Mesenteric fat pad (tissue), 1 donor: ENCODE measurements around the gene DLGAP1. TPM values are rescaled to one million over a fixed set of nuclear protein-coding genes. Genes with fewer than 3 reads are reported as not detected.

Experiments used
- DNase-seq: peaks from one replicate; pipeline ENCODE4 v3.0.0-alpha.2; 2020; ENCODE audit warnings: low spot score
- total RNA-seq: library from RNA; stranded (reverse); fragmentation: NEBNext Ultra II Directional; extraction: Animal tissue kit (Norgen Biotek cat#: 25700); gene quantifications from one replicate; pipeline ENCODE4 v1.2.1, GENCODE V29; 2021
- donor health status: DM: yes; HTN: yes; CAD: no.

Gene DLGAP1
- total RNA-seq, 1 donor from 2014 or later = 4.2 TPM

DNA sequence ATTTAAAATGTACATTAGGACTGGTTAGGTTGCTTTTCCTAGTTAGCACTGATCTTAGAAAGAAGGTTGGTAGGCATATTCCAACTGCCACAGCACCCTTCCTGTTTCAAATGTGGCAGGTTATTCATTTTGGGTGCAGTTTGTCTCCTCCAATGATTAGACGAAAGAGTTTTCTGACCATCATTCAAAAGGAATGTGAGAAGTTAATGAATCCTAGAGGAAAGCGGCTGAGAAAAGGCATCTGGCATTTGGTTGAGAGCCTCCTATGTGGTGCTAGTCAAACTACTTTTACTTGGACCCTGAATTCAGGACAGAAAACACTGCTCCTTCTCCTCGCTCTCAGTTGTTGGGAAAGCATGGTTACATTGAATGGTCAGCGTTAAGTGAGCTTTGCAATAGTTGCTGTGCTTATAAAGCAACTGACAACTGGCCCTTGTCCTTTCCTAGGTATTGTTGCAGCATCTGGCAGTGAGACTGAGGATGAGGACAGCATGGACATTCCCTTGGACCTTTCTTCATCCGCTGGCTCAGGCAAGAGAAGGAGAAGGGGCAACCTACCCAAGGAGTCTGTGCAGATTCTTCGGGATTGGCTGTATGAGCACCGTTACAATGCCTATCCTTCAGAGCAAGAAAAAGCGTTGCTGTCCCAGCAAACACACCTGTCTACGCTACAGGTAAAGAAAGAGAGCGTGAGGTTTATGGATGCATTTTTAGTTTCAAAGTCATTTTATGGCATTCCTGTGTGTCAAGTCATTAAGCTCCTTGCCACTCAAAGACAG is 999.0 kb downstream of the DLGAP1 start:
- no peak for DNase-seq

DNA sequence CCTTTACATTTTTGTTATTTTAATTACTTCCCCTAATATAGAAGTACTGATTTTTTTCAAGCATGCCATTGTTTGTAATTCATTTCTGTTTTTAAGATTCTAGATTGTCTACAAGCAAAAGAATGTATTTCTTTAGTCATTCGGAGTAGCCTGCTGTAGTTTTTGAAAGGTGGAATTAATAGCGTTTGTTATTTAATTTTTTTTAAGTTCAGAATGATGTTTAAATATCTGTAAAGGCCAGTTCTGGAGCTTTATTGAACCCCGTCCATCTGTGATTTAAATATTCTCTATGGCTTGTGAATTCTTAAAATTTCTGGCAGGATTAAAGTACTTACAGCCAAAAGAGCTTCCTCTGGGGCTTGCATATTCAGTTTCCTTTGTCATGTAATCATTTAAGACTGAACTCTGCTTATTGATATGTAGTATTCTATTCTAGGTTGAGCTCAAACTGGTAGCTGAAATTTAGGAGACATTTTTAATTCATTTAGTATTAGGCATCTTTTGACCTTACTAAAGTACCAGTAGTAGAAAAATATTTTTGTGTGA is 999.9 kb downstream of the DLGAP1 start:
- DNase-seq = no peak

DNA sequence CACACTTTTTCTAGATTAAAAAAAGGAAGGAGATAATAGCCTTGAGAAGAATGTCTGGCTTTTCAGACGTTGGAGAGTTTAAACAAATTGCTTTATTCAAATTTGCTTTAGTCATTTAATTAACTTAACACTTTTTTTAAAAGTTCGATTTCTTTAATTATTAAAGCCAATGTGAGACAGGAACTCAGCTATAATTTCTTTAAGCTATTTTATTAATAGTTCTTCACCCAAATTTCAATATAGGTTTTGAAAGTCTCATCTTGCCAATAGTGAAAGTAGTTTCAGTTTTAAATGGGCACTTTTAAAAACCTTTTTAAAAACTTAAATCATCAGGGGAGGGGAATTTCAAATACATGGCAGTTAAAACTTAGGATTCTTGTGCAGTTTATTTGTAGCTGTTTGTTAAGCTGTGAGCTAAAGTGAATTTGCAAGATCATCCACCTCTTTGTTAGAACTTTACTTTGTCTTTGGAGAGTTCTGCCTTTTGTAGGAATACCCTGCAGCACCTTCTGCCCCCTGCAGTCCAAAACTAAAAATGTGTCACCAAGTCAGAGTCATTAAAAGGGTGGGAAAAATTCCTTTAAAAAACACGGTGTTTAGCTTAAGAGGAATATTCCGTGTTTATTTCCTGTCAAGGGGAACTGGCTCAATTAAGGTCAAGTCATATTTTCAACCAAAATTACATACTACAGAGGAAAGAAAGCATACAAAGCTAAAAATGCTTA is 1000.6 kb downstream of the DLGAP1 start:
- no peak for DNase-seq

DNA sequence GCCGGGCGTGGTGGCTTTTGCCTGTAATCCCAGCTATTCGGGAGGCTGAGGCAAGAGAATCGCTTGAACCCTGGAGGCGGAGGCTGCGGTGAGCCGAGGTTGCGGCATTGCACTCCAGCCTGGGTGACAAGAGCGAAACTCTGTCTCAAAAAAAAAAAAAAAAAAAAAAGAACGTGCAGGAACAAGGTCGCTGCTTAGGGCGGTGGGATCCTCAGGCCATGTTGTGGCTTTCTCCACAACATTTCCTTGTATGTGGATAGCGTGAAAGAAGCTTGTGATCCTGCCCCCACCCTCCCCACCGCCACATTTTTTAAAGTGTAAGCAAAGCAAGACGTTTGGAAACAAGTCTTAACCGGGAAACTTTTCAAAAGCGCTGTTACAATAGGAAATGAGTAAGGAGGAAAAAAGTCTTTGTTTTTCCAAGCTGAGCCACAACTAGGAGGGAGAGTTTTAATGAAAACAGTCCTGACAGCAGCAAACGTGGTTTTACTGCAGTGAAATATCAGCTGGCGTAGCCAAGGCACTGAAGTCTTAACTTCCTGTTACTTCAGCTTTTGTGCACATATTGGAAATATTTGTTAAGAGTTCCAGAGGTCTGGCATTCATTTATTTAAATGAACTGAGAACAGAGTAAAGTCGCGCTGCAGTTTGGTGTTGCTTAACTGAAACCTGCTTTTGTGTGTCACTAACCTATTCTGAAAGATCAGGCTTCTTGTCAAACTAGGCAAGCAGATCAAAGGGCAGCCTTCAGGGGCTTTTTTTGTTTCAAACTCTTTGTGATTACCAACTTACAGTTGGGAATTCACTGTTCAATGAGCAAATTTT is 1001.4 kb downstream of the DLGAP1 start:
- DNase-seq = no peak

DNA sequence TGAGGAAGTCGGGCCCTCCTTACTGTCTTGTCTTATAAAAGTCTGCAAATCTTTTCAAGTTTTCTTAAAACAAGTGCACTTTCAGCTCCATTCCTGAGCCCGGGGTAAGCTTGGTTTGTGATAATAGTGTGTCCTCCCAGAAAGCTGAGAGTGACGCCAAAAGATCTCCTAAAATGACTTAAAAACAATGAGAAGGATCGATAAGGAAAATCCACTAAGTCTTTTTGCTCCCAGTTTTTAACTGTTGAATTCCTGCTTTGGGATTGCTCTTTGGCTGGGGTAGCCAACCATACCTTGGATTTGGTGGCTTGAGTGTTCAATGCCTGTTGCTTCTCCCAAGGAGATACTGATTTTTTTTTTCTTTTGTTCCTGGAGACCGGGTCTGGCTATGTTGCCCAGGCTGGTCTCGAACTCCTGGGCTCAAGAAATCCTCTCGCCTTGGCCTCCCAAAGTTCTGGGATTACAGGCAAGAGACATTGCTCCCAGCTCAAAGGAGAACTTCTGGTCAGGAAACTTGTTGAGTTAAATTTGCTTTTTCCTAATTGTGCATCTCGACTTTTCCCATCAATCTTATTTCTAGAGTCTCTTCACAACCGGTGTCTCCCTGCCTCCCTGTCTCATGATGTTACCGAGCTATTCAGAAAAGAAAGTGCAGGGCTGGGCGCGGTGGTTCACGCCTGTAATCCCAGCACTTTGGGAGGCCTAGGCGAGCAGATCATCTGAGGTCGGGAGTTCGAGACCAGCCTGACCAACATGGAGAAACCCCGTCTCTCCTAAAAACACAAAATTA is 1002.2 kb downstream of the DLGAP1 start:
- DNase-seq = no peak

DNA sequence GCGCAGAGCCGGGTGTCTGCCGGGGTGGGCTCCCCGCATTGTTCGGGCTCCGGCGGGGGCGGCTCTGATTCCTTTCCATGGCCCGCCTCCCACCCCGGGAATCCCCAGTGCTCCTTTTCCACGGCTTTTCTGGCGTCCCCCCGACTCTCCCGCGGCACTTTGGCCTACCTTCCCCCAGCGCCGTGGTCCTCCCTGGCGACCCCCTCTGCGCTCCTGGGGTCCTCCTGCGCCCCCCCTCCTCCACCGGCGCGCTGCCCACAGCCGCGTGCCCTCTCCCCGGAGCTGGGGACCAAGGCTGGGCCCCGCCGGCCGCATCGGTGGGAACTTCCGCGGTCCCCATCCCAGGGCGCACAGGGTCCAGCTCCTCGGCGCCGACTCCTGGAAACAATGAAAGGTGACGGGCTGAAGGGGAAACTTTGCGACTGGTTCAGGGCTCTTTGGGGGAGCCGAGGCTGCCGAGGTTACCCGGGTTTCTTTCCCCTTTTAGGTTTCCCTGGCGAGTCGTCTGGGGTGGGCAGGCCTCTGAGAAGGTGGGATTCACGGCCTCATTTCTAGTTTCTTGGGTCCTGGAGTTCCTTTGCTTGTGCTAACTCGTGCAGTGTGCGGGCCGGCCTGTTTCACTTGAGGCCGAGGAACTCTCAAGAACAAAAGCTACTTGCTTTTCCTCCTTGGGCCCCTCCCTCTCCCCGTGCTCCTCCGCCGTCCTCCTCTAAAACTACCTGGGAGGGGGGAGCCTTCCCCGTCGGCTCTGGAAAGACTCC is 1002.9 kb downstream of the DLGAP1 start:
- no peak for DNase-seq

DNA sequence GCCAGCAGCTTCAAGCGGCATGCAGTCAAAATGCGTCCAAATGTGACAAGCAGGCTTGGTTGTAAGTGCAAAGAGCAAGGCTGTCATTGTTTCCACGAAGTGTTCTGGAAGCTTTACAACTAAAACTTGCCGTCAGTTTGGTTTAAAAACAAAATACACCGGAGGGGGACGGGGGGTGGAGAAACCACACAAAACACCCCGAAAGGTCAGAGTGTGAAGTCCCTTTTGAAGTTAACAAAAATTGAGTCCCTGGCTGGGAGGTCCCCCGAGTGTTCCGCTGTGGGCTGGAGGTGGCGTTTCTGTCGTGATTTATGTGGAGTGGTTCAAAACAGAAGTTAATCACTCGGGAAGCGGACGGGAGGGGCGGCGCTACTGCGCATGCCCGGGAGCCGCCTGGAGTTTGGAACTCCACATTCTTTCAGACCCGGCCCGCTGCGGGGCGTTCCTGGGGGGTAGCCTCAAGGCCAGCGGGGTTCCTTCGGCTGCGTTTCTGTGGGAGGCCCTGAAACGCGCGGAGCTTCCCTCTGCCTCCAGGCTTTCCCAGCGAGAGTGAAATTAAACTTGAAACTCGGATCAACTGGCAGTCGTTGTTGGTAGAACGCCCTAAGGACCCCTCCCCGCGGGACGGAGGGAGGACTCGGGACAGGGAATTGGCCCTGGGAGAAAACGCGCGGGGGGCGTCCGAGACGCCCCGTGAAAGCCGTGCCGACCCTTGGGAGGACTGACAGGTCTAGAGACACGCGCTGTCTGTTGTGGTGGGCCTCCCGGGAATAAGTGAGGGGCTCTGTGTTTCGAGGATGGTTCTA is 1003.7 kb downstream of the DLGAP1 start:
- DNase-seq = peak; percentile 97

DNA sequence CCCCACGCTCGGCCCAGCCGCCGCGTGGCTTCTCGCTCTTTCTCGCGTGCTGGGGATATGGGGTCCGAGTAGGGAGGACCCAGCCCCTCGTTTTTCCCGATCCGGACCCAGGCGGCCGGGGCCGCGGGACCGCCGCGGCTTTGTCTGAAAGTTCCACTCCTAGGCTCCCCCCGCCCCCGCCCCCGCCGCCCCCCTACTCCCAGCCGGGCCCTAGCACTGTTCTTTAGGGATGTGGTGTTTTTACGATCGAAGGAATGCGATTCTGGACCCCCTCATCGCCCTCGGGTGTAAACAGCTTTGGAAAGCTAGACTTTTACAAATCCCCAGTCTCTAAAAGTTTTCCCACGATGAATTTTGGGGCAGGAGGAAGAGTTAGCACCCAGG is 1004.3 kb downstream of the DLGAP1 start:
- no peak for DNase-seq

DNA sequence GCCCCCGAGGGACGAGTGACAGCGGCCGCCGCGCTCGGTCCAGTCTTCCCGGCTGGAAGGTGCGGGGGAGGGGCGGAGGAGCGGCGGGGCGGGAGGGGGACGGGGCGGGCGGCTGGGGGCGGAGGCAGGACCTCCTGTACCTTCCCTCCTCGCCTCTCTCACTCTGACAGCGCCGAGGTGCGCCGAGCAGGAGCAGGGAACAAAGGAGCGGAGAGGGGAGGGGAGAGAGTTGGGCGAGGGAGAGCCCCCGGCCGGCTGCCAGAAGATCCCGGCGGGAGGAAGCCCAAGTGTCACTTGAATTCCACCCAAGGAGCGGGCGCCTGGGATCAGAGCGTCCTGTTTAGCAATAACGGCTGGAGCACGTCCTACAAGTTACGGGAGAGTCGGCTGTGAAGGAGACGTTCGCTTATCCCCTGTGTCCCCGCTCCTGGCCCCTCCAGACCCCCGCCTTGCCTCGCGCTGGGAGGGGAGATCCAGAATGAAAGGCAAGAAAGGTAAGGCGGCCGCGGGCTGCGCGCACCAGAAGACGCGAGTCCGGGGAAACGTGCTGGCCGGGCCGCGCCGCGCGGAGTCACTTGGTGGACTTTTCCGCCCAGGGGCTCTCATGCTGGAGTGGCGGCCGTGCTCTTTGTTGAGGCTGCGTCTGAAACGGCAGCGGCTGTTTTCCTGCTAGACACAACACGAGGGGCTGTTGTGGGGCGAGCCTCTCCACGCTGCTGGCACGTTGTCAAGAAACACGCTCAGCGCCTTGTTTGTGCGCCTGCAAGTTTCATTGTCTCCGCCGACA is 1004.9 kb downstream of the DLGAP1 start, which contains the start of gene TGIF1:
Gene TGIF1, plus strand, starts transcription at position 161 of the 787 bp plus-strand sequence. Its CDS starts 318 bp downstream, at position 479.
- DNase-seq = peak; percentile 94

DNA sequence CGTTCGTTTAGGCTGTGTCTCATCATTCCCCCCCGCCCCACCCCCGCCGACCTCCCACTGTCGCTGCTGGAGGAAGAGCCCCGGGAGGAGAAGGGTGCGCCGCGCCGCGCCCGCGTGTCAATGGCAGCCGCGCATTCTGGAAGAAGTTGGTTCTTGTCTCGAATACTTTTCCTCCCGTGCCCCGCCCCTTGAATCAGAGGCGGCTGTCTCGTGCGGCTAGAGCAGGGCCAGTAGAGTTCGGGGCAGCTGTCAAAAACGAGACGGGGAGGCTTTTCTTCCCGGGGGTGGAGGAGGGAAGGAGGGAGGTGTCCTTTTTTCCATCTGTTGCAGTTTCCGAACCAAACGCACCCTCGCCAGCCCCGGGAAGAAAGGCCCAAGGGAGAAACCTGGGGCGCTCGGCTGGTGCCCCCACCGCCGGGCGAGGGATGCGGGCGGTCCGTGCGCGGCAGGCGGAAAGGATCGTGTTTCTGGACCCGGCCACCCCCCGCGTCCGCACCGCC is 1005.5 kb downstream of the DLGAP1 start:
- no peak for DNase-seq

DNA sequence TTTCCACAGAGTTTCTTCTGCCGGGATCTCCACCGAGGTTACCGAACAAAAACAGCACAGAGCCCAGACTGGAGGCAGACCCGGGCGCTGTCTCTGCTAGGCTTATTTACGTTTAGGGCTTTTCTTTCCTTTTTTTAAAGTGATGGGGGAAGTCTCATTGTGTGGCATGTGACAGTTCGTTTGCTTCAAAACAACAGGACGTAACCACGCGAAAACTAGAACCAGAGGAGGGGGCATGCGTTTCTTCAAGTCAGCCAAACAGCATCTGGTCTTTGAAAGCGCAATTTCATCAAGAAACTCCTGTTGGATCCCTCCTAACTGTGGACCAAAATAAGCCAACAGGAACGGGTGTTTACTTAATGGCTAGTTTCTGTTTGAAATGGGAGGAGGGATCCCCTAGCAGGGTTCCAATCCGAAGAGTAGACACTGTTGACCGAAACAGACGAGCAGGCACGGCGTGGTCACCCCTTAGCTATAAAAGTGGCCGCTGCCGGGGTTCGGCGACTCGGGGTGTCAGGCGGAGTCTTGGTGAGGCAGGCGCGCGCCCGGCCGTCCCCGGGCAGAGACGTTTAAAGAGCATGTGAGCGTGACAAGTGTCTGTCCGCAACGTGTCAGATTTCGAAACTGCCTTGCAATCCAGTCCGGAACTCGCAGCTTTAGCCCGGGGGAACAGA is 1006.1 kb downstream of the DLGAP1 start:
- DNase-seq = peak; percentile 96

DNA sequence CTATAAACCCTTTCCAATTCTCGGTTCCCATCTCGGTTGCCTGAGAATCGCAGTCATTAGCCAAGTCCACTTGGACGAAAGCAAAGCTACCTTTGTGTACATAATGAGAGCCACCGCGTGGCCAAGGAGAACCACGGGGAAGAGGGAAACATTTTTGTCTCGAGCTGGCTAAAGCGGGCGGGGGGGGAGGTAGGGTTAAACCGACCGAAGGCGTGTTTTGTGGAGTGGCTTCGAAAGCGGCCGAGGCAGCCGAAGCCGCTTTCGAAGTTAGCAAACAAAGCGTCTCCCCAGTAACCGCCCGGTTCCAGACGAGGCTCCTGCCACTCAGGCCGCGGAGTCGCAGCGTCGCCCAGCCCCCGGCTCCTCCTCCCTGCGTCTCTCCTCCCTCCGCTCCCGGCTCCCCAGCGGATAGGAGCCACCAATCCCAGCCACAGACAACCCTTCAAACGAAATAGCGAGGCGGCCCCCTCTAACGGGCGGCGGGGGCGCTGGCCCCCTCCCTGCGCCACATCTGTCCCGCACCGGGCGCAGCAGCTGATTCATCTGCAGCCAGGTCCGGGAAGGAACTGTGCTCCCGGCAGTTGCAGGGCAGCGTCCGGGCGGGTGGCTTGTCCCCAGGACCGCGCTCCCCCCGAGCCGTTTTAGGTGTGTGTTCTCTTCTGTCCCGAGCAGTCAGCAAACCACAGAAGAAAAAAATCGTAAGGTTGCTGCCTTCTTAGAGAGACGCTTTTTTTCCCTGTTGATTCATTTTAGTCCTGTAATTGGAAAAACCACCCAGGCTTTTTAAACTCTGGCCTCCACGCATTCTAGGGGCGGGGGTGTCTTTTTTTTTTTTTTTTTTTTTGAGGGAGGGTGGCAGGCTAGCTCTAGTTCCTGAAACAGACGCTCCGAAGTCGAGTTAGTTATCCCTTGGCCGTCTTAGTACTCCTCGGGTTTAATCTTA is 1006.9 kb downstream of the DLGAP1 start:
- peak; percentile 96 for DNase-seq

DNA sequence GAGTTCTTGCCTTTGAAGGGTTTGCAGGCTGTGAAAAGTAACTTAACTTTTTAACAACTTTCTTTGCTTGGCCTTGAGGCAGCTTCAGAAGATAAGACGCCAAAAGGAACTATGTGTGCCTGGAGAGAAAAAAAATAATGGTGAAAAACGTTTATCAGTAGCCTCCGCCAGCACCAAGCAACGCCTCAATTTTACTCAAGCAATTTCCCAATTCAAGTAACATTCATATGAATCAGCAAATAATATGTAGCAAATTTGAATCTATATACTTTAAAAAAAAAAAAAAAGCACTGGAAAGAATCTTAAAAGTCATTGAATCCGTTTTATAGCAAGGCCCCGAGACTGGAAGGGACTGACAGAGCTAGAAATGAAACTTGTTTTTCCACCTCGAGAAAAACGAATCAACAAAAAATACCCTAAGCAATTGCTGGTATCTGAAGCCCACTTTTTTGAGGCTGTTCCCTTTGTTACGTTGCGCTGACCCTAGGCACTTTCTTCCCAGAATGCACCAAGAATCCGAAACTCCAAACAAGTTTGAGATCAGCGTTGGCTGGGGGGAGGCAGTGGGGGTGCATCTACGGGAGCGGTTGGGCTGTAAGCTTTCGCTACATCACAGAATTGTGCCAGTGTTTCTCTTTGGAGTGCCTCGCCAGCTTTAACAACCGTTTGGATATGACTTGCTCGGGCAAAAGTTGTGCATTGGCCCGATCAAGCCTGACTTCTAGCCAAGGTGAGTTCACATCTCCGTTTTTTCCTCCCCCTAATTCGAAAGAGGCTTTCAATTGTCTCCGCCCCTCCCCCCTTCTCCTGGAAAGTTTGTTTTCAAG is 1007.8 kb downstream of the DLGAP1 start:
- no peak for DNase-seq
